Activated T-cell treated with anti-CD3 and anti-CD28 coated beads for 24 hours (primary cell): ENCODE data around the gene SLC27A3.

Source experiments
- DNase-seq: peaks from one replicate; pipeline ENCODE4 v3.0.0-alpha.2; 2020; ENCODE audit warnings: low read depth

Gene SLC27A3, protein sequence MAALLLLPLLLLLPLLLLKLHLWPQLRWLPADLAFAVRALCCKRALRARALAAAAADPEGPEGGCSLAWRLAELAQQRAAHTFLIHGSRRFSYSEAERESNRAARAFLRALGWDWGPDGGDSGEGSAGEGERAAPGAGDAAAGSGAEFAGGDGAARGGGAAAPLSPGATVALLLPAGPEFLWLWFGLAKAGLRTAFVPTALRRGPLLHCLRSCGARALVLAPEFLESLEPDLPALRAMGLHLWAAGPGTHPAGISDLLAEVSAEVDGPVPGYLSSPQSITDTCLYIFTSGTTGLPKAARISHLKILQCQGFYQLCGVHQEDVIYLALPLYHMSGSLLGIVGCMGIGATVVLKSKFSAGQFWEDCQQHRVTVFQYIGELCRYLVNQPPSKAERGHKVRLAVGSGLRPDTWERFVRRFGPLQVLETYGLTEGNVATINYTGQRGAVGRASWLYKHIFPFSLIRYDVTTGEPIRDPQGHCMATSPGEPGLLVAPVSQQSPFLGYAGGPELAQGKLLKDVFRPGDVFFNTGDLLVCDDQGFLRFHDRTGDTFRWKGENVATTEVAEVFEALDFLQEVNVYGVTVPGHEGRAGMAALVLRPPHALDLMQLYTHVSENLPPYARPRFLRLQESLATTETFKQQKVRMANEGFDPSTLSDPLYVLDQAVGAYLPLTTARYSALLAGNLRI

GRCh38 chr1:153774780-153775457, at the start of gene SLC27A3:
TSS of gene SLC27A3 (plus strand) at chr1:153775407. CDS start at chr1:153775498, 91 bp downstream.
- DNase-seq, result no peak

GRCh38 chr1:153727463-153728304, 47.5 kb upstream of the SLC27A3 start, which contains the start of gene INTS3:
TSS of gene INTS3 (plus strand) at chr1:153728050. CDS start at chr1:153728635, 585 bp downstream.
- peak; percentile 99 for DNase-seq

- no peak for DNase-seq
These were observed 46.7 kb upstream of the SLC27A3 start for GRCh38 chr1:153728305-153729066.

GRCh38 chr1:153730468-153730988, 44.7 kb upstream of the SLC27A3 start:
- DNase-seq, result no peak

GRCh38 chr1:153733970-153734369, 41.2 kb upstream of the SLC27A3 start:
- no peak for DNase-seq

- no peak for DNase-seq
These were observed 40.7 kb upstream of the SLC27A3 start for GRCh38 chr1:153734396-153735089.

- DNase-seq, result no peak
These were observed 40.2 kb upstream of the SLC27A3 start for GRCh38 chr1:153735090-153735420.

- no peak for DNase-seq
These were observed 33.2 kb upstream of the SLC27A3 start for GRCh38 chr1:153741986-153742385.

GRCh38 chr1:153742411-153743142, 32.6 kb upstream of the SLC27A3 start:
- no peak for DNase-seq

DNA sequence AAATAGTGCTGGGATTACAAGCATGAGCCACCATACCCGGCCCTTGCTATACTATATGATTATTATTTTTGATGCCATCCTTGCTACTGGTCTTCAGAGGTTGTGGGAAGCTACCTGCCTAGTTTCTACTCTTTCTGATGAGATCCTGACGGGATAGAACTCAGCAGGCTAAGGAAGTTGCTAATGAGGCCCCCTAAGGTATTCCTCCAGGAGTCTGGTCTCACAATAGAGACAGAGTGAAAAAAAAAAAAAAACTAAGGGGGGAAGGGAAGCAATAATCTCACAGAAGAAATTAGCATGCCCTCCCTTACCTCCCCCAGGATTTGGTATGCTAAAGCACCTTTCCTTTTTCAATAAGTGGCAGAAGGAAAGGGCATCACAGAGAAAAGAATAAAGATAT, 29.8 kb upstream of the SLC27A3 start:
- no peak for DNase-seq

DNA sequence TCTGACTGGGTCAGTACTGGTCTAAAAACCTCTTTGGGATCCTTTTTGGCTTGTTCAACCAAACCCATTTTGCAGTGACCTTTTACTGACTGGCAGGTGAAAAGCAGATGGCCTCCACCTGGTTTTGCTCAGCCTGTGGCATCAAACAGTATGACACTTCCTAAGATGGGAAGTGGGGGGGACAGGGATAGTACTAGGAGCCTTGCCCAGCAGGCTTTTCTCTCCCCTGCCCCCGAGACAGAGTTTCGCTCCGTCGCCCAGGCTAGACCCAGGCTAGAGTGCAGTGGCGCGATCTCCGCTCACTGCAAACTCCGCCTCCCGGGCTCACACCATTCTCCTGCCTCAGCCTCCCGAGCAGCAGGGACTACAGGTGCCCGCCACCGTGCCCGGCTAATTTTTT, 29.0 kb upstream of the SLC27A3 start:
- DNase-seq, result no peak

DNA sequence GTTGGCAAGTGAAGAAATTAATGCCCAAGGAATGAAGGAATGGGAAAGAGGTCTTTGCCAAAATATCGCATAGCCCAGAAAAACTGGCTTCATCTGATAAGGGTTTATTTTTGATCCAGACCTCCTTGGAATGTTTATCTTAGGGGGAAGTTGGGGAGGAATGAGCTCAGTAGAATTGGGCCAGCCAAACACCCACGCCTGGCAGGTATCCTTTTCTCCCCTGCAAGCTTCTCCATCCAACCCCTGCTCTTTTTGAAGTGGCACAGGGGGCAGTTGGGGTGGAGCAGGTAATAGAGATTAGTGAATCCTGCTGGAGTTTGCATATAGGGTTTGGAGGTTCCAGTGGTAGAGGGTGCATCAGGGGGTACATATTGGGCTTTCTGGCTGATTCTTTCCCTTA, 26.3 kb upstream of the SLC27A3 start:
- no peak for DNase-seq

GRCh38 chr1:153749408-153750005, 25.7 kb upstream of the SLC27A3 start:
- peak; percentile 77 for DNase-seq

GRCh38 chr1:153750026-153750995, 24.9 kb upstream of the SLC27A3 start:
- DNase-seq, result no peak

- no peak for DNase-seq
These were observed 23.1 kb upstream of the SLC27A3 start for GRCh38 chr1:153752072-153752471.

DNA sequence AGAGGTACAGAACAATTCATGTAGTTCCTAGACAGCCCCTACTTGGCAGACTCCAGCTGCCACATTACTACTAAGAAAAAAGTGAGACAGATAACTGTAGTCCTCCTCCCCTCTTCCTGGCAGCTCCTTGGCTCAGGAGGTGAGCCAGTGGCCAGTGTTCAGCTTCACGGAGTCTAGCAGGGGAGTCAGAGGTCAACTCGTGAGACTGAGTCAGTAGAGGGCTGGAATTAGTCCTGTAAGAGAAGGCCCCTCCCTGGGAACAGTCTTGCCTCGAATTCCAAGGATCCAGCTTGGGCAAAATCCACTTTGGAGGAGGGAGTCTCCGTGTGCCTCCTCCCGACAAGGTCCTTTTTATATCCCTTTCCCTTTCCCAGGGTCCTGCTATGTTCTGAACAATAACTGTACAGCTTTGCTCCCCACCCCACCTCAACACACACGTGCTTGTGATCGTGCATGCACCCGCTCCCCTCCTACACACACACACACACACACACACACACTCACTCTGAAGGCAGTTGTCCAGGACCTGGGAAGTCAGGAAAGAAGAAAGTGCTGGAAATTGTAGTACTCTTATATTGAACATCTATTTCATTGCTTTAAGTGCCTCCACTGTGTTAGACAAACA, 22.5 kb upstream of the SLC27A3 start:
- DNase-seq, result no peak

- no peak for DNase-seq
These were observed 20.9 kb upstream of the SLC27A3 start for GRCh38 chr1:153754266-153754665.

GRCh38 chr1:153760440-153760839, 14.8 kb upstream of the SLC27A3 start:
- no peak for DNase-seq
